ENCODE results near the gene TAGLN2. TPM values are rescaled to one million over a fixed set of nuclear protein-coding genes. Genes with fewer than 3 reads are reported as not detected.

TAGLN2 gene
- total and polyA plus RNA-seq, 9 of the 15 experiments (the other 6 are each of a cell fraction or from before 2014, with no cell fraction given): 192 to 683 (median 455) TPM

- TF ChIP-seq ZNF407 (IDR thresholded peaks at IDR 0.05; ENCODE audit: low read depth): no peak
- TF ChIP-seq, protein P1, sequence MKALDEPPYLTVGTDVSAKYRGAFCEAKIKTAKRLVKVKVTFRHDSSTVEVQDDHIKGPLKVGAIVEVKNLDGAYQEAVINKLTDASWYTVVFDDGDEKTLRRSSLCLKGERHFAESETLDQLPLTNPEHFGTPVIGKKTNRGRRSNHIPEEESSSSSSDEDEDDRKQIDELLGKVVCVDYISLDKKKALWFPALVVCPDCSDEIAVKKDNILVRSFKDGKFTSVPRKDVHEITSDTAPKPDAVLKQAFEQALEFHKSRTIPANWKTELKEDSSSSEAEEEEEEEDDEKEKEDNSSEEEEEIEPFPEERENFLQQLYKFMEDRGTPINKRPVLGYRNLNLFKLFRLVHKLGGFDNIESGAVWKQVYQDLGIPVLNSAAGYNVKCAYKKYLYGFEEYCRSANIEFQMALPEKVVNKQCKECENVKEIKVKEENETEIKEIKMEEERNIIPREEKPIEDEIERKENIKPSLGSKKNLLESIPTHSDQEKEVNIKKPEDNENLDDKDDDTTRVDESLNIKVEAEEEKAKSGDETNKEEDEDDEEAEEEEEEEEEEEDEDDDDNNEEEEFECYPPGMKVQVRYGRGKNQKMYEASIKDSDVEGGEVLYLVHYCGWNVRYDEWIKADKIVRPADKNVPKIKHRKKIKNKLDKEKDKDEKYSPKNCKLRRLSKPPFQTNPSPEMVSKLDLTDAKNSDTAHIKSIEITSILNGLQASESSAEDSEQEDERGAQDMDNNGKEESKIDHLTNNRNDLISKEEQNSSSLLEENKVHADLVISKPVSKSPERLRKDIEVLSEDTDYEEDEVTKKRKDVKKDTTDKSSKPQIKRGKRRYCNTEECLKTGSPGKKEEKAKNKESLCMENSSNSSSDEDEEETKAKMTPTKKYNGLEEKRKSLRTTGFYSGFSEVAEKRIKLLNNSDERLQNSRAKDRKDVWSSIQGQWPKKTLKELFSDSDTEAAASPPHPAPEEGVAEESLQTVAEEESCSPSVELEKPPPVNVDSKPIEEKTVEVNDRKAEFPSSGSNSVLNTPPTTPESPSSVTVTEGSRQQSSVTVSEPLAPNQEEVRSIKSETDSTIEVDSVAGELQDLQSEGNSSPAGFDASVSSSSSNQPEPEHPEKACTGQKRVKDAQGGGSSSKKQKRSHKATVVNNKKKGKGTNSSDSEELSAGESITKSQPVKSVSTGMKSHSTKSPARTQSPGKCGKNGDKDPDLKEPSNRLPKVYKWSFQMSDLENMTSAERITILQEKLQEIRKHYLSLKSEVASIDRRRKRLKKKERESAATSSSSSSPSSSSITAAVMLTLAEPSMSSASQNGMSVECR (CRISPR knock-in tag; IDR thresholded peaks at IDR 0.05): no peak
- no peak for TF ChIP-seq PURB (CRISPR knock-in tag; IDR thresholded peaks at IDR 0.05; ENCODE audit: low read depth)
- TF ChIP-seq MCM2 (IDR thresholded peaks at IDR 0.05; ENCODE audit: low read depth): no peak
- TF ChIP-seq GABPA (tag; conservative IDR thresholded peaks at IDR 0.05; ENCODE audit: low read depth): no peak; the same call in 1 of the 2 replicates
- peak; percentile 61 for TF ChIP-seq HNRNPLL (IDR thresholded peaks at IDR 0.05; ENCODE audit: low read depth, low read length, poor library complexity, severe bottlenecking)
- TF ChIP-seq, protein P2, sequence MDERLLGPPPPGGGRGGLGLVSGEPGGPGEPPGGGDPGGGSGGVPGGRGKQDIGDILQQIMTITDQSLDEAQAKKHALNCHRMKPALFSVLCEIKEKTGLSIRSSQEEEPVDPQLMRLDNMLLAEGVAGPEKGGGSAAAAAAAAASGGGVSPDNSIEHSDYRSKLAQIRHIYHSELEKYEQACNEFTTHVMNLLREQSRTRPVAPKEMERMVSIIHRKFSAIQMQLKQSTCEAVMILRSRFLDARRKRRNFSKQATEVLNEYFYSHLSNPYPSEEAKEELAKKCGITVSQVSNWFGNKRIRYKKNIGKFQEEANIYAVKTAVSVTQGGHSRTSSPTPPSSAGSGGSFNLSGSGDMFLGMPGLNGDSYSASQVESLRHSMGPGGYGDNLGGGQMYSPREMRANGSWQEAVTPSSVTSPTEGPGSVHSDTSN (CRISPR knock-in tag; IDR thresholded peaks at IDR 0.05; ENCODE audit: low read depth): no peak
- TF ChIP-seq, protein P2 (tag; conservative IDR thresholded peaks at IDR 0.05; ENCODE audit: low read depth): no peak
- TF ChIP-seq ZNF561 (CRISPR knock-in tag; conservative IDR thresholded peaks at IDR 0.05): no peak
These were observed 4.1 kb upstream of the TAGLN2 start (continued) for GRCh38 chr1:159929155-159930051.
